HG03442 (cell line): ENCODE measurements around the gene IQSEC3.

Source experiments
- ATAC-seq: cut with Tn5 transposase; IDR thresholded peaks from one replicate; pipeline ENCODE4 v1.9.1; 2021; ENCODE audit warnings: mild to moderate bottlenecking, moderate library complexity; ENCODE audit not compliant: unreplicated experiment

Gene IQSEC3

GRCh38 chr12:227286-227915 lies 160.8 kb downstream of the IQSEC3 start:
- no peak for ATAC-seq
